Stimulated activated CD8-positive, alpha-beta memory T cell treated with anti-CD3 and anti-CD28 coated beads, Interleukin-2, amount 100 ng/mL, for 48 hours (primary cell): Measurements from ENCODE around the gene INTS1.

ENCODE experiments used
- DNase-seq, 2 donors: peaks; one replicate each; pipeline ENCODE4 v3.0.0-alpha.2; 2020; ENCODE audit warnings: low read depth in 2 of 2

INTS1 gene

GRCh38 chr7:1541431-1542162 is 37.4 kb upstream of the INTS1 start:
- DNase-seq = no peak

DNA sequence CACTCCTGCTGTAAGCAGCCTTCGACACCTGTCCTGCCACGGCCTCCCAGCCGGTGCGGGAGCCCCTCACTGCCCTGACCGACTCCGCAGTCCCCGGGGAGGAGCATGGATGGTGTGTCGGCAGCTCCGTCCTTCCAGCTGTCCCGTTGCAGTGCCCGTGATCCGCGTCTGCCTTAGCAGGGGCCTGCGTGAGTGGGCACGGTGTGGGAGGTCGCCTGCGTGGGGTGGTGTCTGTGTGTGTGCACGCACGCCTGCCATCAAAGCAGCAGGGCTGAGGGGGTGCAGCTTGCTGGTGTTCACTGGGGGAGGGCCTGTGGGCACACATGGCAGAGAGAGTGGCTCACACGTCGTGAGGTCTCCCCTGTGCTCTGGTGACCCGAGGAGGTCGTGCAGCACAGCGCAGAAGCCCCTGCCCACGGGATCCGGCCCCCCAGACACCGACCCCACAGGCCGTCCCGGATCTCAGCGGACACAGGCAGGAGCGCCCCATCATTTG is 36.6 kb upstream of the INTS1 start:
- DNase-seq = no peak

- DNase-seq = no peak
These were observed 35.9 kb upstream of the INTS1 start for GRCh38 chr7:1539882-1540775.

- no peak for DNase-seq
These were observed 35.1 kb upstream of the INTS1 start for GRCh38 chr7:1539181-1539881.

DNA sequence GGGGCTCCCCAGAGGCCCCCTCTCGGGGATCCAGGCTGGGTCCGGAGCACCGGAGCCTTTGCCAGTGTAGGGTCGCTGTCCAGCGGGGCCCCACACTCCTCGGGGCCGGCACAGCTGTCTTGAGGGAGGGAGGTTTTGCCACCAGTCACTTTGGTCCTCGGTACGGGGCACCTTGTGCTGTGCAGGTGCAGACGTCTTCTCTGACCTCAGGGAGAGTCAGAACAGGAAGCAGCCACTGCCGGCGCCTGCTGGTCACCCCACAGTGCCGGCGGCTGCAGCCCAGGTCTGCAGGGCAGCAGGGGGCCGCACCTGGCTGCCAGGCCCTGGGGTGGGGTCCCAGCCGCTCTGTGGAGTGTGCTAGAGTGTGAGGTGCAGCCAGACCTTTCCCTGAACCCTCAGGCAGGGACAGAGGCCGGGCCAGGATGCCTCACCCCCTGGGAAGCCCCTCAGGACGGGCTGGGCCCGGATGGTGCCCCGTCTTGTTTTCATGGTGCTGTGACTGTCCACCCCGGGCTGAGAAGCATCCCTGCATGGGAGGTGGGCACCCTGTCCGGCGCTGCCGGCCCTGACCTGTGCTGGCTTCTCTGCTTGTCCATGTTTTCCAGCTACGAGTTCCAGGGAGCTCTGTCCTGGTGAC is 34.5 kb upstream of the INTS1 start:
- no peak for DNase-seq

DNA sequence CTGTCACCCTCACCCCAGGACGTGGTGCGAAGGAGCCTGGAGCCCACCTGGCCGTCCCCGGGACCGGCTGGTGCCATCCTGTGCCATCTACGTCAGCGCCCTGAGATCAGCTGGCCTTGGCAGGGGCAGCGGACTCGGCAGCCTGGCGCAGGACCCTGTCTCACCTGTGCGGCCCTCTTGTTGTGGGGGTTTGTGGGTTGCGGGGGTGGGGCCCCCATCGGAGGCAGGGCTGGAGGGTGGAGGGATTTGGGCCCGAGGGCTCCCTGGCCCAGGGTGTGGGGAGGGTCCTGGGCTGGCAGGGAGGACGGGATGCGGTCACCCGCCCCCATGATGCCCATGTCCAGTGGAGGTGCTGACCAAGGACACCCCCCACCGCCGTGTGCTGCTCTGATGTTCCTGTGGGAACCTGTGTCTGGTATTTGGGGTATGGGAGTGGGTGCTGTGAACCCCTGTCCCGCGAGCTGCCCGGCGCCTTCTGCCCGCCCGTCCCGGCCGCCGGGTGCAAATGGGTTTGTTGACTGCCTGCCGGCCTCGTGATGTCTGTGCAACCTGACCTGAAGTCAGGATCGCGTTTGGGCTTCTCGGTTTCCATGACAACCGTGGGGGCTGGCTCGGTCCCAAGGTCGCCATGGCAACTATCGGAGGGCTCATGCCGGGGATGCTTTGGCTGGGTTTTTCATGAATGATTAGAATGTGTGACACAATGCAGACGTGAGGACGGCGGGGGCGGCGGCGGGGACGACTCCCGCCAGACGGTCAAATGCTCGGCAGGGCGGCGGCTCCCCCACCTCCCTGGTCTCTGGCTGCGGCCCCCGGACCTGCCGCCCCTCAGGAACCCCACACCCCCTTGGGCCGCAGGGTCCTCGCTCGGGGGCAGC is 33.6 kb upstream of the INTS1 start:
- no peak for DNase-seq

- DNase-seq = no peak
These were observed 32.8 kb upstream of the INTS1 start for GRCh38 chr7:1536743-1537534.

DNA sequence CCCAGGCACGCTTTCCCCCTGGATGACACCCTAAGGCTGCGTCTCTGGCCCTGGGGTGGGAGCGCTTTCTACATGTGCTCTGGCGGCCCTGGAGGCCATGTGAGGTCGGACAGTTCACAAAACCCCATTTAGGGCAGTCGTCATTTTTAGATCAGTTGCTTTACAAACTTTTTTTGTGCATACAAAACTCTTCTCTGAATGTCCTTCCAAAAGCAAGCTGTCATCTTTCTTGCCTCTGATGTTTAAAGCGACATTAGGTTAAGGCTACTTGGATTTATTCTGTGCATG is 32.2 kb upstream of the INTS1 start:
- DNase-seq = no peak

DNA sequence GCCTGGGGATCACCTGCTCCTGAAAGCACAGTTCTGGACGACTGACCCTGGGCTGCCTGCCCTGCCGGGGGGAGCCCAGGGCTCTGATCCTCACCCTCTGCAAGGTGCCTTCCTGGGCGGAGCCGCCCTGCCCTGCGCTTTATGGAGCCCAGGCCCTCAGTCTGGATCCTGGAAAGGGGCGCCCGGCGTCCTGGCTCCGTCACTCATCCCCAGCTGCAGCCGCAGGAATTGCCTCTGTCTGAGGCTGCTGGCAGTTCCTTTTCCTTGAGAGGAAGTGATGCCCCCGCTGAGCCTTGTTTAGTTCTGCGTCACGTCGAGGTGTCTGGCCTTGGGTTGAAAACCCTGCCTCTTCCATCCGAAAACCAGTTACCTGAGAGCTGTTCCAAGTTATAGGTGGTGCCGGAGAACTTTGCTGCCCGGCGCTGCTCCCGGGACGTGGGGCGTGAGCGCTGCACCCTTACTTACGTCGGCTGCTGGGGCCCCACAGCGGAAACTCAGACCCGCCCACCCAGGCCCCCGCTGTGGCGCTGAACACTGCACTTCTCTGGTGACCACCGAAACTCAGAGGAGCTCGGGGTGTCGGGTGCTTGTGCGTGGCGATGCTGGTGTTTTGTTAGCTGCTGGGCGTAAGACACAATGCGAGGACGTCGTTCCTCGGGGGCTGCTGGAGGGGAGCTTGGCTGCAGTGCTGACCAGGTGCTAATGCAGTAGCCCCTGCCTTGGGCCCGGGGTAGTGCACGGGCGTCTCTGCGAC is 31.7 kb upstream of the INTS1 start:
- DNase-seq = no peak

GRCh38 chr7:1535100-1535458 is 30.9 kb upstream of the INTS1 start:
- DNase-seq = no peak

DNA sequence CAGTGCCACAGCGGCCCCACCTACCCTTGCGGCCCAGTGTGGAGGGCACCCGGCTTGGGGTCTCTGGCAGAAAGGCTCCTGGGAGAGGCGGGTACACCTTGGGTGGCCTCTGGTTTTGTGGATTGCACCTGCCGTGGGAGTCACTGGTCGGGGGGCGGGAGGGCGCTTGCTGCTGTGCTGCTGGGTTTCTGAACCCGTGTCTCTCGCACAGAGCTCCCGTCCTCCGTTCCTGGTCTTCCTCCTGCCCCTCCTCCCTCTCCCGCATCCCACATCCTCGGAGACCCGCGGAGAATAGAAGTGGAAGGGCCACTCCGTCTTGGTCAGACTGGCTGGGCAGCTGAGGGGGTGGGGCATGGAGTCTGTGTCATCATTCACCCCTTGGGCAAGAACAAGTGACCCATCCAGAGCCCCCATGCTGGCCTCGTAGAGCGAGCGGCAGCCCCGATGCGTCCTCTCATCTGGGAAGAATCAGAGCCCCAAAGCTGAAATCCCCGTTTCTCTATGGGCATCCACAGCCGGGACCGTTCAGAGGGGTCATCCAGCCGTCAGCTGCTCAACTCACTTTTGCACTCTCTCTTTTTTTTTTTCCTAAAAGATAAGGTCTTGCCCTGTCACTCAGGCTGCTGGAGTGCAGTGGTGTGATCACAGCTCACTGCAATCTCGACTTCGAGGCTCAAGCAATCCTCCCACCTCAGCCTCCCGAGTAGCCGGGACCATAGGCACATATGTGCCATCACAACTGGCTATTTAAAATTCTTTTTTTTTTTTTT is 30.3 kb upstream of the INTS1 start:
- DNase-seq = no peak

DNA sequence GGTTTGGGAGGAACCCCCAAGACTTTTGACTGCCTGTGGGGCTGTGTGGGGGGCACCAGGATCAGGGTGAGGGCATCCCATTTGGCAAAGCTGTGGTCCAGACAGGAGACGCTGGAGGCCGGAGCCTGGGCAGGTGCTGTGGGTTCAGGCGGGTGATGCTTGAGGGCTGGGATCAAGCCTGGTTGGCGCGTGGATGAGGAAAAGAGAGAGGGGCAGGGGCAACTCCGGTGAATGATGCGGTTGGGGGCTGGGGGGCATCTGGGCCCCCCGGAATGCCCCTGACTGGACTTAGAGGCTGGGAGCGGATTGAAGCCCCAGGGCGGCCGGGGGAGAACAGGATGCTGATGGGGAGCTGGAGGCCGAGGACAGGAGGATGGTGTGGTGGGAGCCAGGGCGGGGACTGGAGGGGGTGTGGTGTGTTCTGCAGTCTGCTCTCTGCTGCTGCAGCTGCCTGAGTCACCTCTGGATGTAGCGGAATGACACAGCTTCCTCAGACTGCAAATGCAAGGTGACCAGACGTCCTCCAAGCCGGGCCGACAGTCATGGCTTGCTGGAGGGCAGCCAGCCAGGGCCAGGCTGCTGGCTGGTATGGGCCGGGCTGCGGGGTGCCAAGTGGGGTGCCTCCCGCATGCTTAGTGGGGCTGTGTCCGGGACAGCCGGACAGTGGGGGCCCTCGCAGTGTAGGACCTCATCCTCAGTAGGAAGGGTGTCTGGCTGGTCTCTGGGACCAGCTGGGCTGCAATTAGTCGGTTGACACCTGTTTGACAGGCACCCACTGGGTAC is 29.5 kb upstream of the INTS1 start:
- peak; percentile 33 to 50 for DNase-seq

- no peak for DNase-seq
These were observed 29.0 kb upstream of the INTS1 start for GRCh38 chr7:1533255-1533546.

DNA sequence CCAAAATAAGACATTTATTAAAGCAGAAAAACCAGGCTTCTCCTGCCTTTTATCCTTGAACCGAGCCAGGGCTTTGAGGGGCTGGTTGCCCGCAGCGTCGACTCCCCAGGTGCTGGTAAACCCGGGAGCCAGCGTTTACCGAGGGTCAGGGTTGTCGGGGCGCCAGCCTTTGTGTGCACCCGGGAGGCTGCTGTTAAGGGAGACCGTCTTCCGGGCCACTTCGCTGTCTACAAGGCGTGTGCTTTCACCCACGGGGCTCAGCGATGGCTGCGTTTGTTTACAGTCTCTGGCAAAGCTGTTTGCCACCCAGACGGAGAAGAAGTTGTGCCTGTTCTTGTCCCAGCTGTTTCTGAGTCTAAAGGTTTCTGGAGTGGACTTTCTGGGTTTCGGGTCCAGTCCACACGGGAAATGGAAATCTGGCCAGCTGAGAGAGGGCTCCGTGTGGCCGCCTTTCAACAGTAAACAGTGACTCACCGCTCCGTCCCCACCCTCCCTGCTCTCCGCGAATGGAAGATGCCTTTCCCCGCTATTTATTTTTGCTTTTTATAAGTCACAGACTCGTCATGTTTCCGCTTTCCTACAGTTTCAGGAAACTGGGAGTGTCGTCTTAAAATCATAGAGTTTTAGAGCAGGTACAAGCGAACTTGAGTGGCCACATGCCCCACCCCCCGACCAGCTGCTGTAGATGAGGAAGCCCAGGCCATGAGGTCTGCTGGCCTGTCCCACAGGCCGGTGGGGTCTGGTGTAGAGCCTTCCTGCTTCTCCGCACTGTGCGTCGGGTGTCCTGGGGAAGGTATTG is 28.5 kb upstream of the INTS1 start:
- DNase-seq = peak; percentile 30 to 34

DNA sequence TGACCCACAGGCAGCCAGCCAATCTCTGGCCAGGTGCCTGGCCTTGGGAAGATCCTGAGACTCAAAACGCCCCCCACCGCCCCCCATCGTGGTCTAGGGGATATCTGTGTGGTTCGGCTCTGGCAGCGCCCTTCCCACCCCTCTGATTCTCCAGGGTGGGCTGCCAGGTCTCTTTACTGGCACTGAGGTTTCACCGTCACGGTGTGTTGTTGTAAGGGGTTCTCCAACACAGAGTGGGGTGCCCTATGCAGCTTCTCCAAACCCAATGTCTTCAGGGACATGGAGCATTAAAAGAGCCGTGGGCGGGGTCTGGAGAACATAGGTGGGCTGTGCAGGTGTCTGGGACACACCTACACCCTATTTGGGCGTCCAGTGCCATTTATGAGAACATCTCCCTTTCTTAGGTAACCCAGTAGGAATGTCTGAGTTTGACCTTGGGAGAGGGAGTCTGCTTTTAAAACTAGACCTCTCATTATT is 27.8 kb upstream of the INTS1 start:
- no peak for DNase-seq

- DNase-seq = no peak
These were observed 27.2 kb upstream of the INTS1 start for GRCh38 chr7:1531263-1531978.

- no peak for DNase-seq
These were observed 26.7 kb upstream of the INTS1 start for GRCh38 chr7:1530946-1531262.
